Hepatocyte (in vitro differentiated cells): Measurements from ENCODE around the gene MMRN2.

Source experiments
- EZH2 ChIP-seq: fragments of 200-600 bp; sonication (generic); IDR thresholded peaks from 2 replicates; pipeline ENCODE4 v1.6.1; 2016; ENCODE audit warnings: antibody characterized with exemption, mild to moderate bottlenecking, borderline replicate concordance
- TF ChIP-seq, protein P1 (sequence below): fragments of 200-600 bp; sonication (generic); IDR thresholded peaks from 2 replicates; pipeline ENCODE4 v1.5.1; 2016; ENCODE audit warnings: antibody characterized with exemption, mild to moderate bottlenecking; ENCODE audit not compliant: poor library complexity

DNA sequence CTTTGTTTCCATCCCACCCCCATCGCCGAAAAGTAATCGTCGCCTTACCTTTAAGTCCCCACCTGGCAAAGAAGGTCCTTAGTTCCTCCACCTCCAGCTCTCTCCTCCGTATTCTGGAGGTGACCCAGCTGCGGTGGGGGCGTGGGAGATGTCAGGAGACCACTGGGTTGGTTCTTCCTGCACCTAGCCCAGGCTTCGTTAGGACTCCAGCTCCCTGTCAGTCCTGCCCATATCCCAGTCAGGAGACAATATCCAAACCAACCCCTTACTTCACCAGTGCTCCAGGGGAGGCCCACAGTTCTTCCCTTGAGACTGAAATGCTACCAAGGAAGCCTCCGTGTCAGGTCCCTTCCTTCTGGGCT, 11.6 kb upstream of the MMRN2 start:
- TF ChIP-seq, protein P1, sequence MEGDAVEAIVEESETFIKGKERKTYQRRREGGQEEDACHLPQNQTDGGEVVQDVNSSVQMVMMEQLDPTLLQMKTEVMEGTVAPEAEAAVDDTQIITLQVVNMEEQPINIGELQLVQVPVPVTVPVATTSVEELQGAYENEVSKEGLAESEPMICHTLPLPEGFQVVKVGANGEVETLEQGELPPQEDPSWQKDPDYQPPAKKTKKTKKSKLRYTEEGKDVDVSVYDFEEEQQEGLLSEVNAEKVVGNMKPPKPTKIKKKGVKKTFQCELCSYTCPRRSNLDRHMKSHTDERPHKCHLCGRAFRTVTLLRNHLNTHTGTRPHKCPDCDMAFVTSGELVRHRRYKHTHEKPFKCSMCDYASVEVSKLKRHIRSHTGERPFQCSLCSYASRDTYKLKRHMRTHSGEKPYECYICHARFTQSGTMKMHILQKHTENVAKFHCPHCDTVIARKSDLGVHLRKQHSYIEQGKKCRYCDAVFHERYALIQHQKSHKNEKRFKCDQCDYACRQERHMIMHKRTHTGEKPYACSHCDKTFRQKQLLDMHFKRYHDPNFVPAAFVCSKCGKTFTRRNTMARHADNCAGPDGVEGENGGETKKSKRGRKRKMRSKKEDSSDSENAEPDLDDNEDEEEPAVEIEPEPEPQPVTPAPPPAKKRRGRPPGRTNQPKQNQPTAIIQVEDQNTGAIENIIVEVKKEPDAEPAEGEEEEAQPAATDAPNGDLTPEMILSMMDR: no peak
- no peak for TF ChIP-seq EZH2
